Activated T-cell treated with anti-CD3 and anti-CD28 coated beads, Interleukin-2, amount 50 U/mL, for 4 hours (primary cell): ENCODE data around the gene ARHGEF25. TPM values are rescaled to one million over a fixed set of nuclear protein-coding genes. Genes with fewer than 3 reads are reported as not detected.
"Not testable (repeated sequence)": the region's sequence is repeated elsewhere in the genome, so short reads cannot be mapped to it uniquely, and the experiment has no call there.

Experiments
- ATAC-seq, 2 donors: fragments of 200-7000 bp; cut with Tn5 transposase; one replicate each; pipeline ENCODE4 v1.10.0; 2021
- DNase-seq: peaks from one replicate; pipeline ENCODE4 v3.0.0-alpha.2; 2020
- H3K27me3 Mint-ChIP-seq: one replicate; pipeline ENCODE4 v1.8.0; 2021; ENCODE audit warnings: low read depth, mixed read lengths
- H3K36me3 Mint-ChIP-seq: one replicate; pipeline ENCODE4 v1.8.0; 2022; ENCODE audit warnings: mixed read lengths; ENCODE audit not compliant: insufficient read depth
- H3K4me1 Mint-ChIP-seq: one replicate; pipeline ENCODE4 v1.8.0; 2021; ENCODE audit warnings: low read depth, mixed read lengths
- H3K4me3 Mint-ChIP-seq: one replicate; pipeline ENCODE4 v1.8.0; 2021; ENCODE audit warnings: mild to moderate bottlenecking, moderate library complexity, mixed read lengths
- H3K9me3 Mint-ChIP-seq: one replicate; pipeline ENCODE4 v1.8.0; 2021; ENCODE audit warnings: mixed read lengths
- total RNA-seq, 3 donors: library from RNA; stranded (reverse); gene quantifications; one replicate each; pipeline ENCODE4 v1.2.1, GENCODE V29; 2021

ARHGEF25 gene
- total RNA-seq, 3 donors from 2014 or later, result 0.56 to 1.6 (median 0.65) TPM

GRCh38 chr12:57579677-57580465 lies 31.4 kb upstream of the ARHGEF25 start:
- no peak for DNase-seq
- H3K4me3 Mint-ChIP-seq, result no peak overlapping the region
- H3K36me3 Mint-ChIP-seq, result no peaks in the 10 kb centered on the region
- H3K9me3 Mint-ChIP-seq, result no peaks in the 10 kb centered on the region
- ATAC-seq, result no peak
- H3K4me1 Mint-ChIP-seq, result peaks cover 3% of the 10 kb centered on the region
- peaks cover 11% of the 10 kb centered on the region for H3K27me3 Mint-ChIP-seq

- H3K9me3 Mint-ChIP-seq, result no peaks in the 10 kb centered on the region
- H3K27me3 Mint-ChIP-seq, result peaks cover 15% of the 10 kb centered on the region
- DNase-seq, result no peak
- H3K4me1 Mint-ChIP-seq, result peaks cover 3% of the 10 kb centered on the region
- no peaks in the 10 kb centered on the region for H3K36me3 Mint-ChIP-seq
- ATAC-seq, result no peak
- H3K4me3 Mint-ChIP-seq, result no peak overlapping the region
Measured at GRCh38 chr12:57580466-57580795, 30.8 kb upstream of the ARHGEF25 start.

GRCh38 chr12:57581802-57582201 lies 29.4 kb upstream of the ARHGEF25 start:
- DNase-seq (no peak), ATAC-seq (no peak)
- Mint-ChIP-seq H3K27me3 (peaks cover 12% of the 10 kb centered on the region), H3K36me3 (no peaks in the 10 kb centered on the region), H3K4me1 (peaks cover 3% of the 10 kb centered on the region), H3K4me3 (no peak overlapping the region), H3K9me3 (no peaks in the 10 kb centered on the region)

- Mint-ChIP-seq H3K4me1 (peaks cover 3% of the 10 kb centered on the region), H3K36me3 (no peaks in the 10 kb centered on the region), H3K4me3 (no peak overlapping the region), H3K9me3 (no peaks in the 10 kb centered on the region), H3K27me3 (peaks cover 12% of the 10 kb centered on the region)
- DNase-seq (no peak), ATAC-seq (no peak)
Measured at GRCh38 chr12:57582440-57582839, 28.8 kb upstream of the ARHGEF25 start.

- ATAC-seq, result peak; percentile 100
- Mint-ChIP-seq H3K4me1 (peaks cover 3% of the 10 kb centered on the region), H3K9me3 (no peaks in the 10 kb centered on the region), H3K4me3 (no peak overlapping the region), H3K36me3 (no peaks in the 10 kb centered on the region), H3K27me3 (peaks cover 12% of the 10 kb centered on the region)
- peak; percentile 51 for DNase-seq
Measured at GRCh38 chr12:57583008-57583831, 28.0 kb upstream of the ARHGEF25 start.

GRCh38 chr12:57584050-57584449 lies 27.2 kb upstream of the ARHGEF25 start:
- Mint-ChIP-seq H3K4me3 (no peak overlapping the region), H3K36me3 (no peaks in the 10 kb centered on the region), H3K9me3 (no peaks in the 10 kb centered on the region), H3K4me1 (peaks cover 3% of the 10 kb centered on the region), H3K27me3 (peaks cover 12% of the 10 kb centered on the region)
- ATAC-seq, result no peak
- no peak for DNase-seq

GRCh38 chr12:57584690-57585089 lies 26.5 kb upstream of the ARHGEF25 start:
- ATAC-seq, result no peak
- H3K9me3 Mint-ChIP-seq, result no peaks in the 10 kb centered on the region
- peaks cover 12% of the 10 kb centered on the region for H3K27me3 Mint-ChIP-seq
- peaks cover 3% of the 10 kb centered on the region for H3K4me1 Mint-ChIP-seq
- no peak overlapping the region for H3K4me3 Mint-ChIP-seq
- no peak for DNase-seq
- no peaks in the 10 kb centered on the region for H3K36me3 Mint-ChIP-seq

- Mint-ChIP-seq H3K36me3 (no peaks in the 10 kb centered on the region), H3K27me3 (peaks cover 12% of the 10 kb centered on the region), H3K9me3 (no peaks in the 10 kb centered on the region), H3K4me3 (no peak overlapping the region), H3K4me1 (peaks cover 3% of the 10 kb centered on the region)
- DNase-seq, result no peak
- ATAC-seq, result no peak
Measured at GRCh38 chr12:57585156-57585555, 26.1 kb upstream of the ARHGEF25 start.

- no peak overlapping the region for H3K4me3 Mint-ChIP-seq
- peaks cover 9% of the 10 kb centered on the region for H3K4me1 Mint-ChIP-seq
- ATAC-seq (no peak), DNase-seq (no peak)
- peaks cover 12% of the 10 kb centered on the region for H3K27me3 Mint-ChIP-seq
- no peaks in the 10 kb centered on the region for H3K36me3 Mint-ChIP-seq
- no peaks in the 10 kb centered on the region for H3K9me3 Mint-ChIP-seq
Measured at GRCh38 chr12:57586128-57586527, 25.1 kb upstream of the ARHGEF25 start.

- no peak overlapping the region for H3K4me3 Mint-ChIP-seq
- no peak for DNase-seq
- H3K4me1 Mint-ChIP-seq, result peaks cover 14% of the 10 kb centered on the region
- no peaks in the 10 kb centered on the region for H3K9me3 Mint-ChIP-seq
- H3K27me3 Mint-ChIP-seq, result peaks cover 12% of the 10 kb centered on the region
- no peak for ATAC-seq
- H3K36me3 Mint-ChIP-seq, result no peaks in the 10 kb centered on the region
Measured at GRCh38 chr12:57586832-57587429, 24.3 kb upstream of the ARHGEF25 start.

GRCh38 chr12:57588951-57589610 lies 22.2 kb upstream of the ARHGEF25 start:
- H3K27me3 Mint-ChIP-seq, result not testable (repeated sequence)

GRCh38 chr12:57590479-57590863 lies 20.8 kb upstream of the ARHGEF25 start:
- H3K4me3 Mint-ChIP-seq, result peak overlapping the region; percentile 89
- H3K4me1 Mint-ChIP-seq, result peaks cover 25% of the 10 kb centered on the region
- H3K36me3 Mint-ChIP-seq, result peaks cover 7% of the 10 kb centered on the region
- DNase-seq (no peak), ATAC-seq (no peak)
- H3K27me3 Mint-ChIP-seq, result no peaks in the 10 kb centered on the region
- no peaks in the 10 kb centered on the region for H3K9me3 Mint-ChIP-seq

More at GRCh38 chr12:57588951-57589610, 22.2 kb upstream of the ARHGEF25 start:
- H3K4me3 Mint-ChIP-seq, ATAC-seq, H3K36me3 Mint-ChIP-seq, H3K9me3 Mint-ChIP-seq, DNase-seq: not testable (repeated sequence)
- peaks cover 25% of the 10 kb centered on the region for H3K4me1 Mint-ChIP-seq

- no peaks in the 10 kb centered on the region for H3K9me3 Mint-ChIP-seq
- peaks cover 10% of the 10 kb centered on the region for H3K36me3 Mint-ChIP-seq
- H3K4me1 Mint-ChIP-seq, result peaks cover 25% of the 10 kb centered on the region
- peak; percentile 95 to 96 for ATAC-seq
- no peaks in the 10 kb centered on the region for H3K27me3 Mint-ChIP-seq
- peak within 1 kb of the TSS; percentile 89 for H3K4me3 Mint-ChIP-seq
- DNase-seq, result peak; percentile 64
Measured at GRCh38 chr12:57590864-57591781, 20.1 kb upstream of the ARHGEF25 start, which contains the start of gene PIP4K2C. Gene PIP4K2C, plus strand, starts transcription at chr12:57591192. Its CDS starts 98 bp downstream, at chr12:57591290.
